HCT116 (cell line): ENCODE measurements around the gene MAL. TPM values are rescaled to one million over a fixed set of nuclear protein-coding genes. Genes with fewer than 3 reads are reported as not detected.

Experiments
- ATAC-seq: fragments of 200-7000 bp; cut with Tn5 transposase; 2 replicates; pipeline ENCODE4 v1.9.1; 2020; ENCODE audit warnings: mild to moderate bottlenecking, moderate library complexity
- BruUV-seq: library from RNA; stranded (reverse); fragments of 400-500 nt; replicated peaks from 2 replicates; lab custom pipeline; 2021; lab: Mats Ljungman, UMichigan
- CTCF ChIA-PET: fragments of 300-600 bp; sonication (Branson Sonifier 250); formaldehyde crosslinking; loops from one replicate; lab custom pipeline; 2021; ENCODE audit warnings: antibody characterized with exemption; lab: Charles Lee
- POLR2A ChIA-PET: fragments of 300-600, 350-600 bp; sonication (Branson Sonifier 250); formaldehyde crosslinking; loops from one replicate; lab custom pipeline; 2021; ENCODE audit warnings: antibody characterized with exemption; lab: Charles Lee
- RAD21 ChIA-PET, 2 experiments: fragments of 300-600 bp; sonication (Branson Sonifier 250); formaldehyde crosslinking; loops; one replicate each; lab custom pipeline; 2023; ENCODE audit warnings: low total read pairs in 2 of 2; ENCODE audit not compliant: uncharacterized antibody in 2 of 2, unreplicated experiment in 2 of 2, low non-redundant PET in 1 of 2; lab: Charles Lee
- DNase-seq: peaks from one replicate; pipeline ENCODE4 v3.0.0-alpha.2; 2010; ENCODE audit warnings: low read depth, low spot score
- H2AFZ ChIP-seq: fragments of 200-600 bp; shearing (Covaris generic), sonication (generic); 2 replicates; pipeline ENCODE4 v1.6.1; 2017; ENCODE audit warnings: low read depth, mixed run types, mixed read lengths, antibody characterized with exemption, low read length; ENCODE audit not compliant: poor library complexity, severe bottlenecking
- H3K27ac ChIP-seq: 2 replicates; pipeline ENCODE4 v1.5.1; 2012; ENCODE audit warnings: low read depth, low read length
- H3K27me3 ChIP-seq: fragments of 200-600 bp; sonication (generic); 2 replicates; pipeline ENCODE4 v1.6.1; 2016; ENCODE audit warnings: mixed run types, low read length, mixed read lengths; ENCODE audit not compliant: insufficient read depth
- H3K36me3 ChIP-seq, 2 experiments: fragments of 200-500 bp in 1 of 2; fragments of 200-600 bp in 1 of 2; sonication (Bioruptor generic) in 1 of 2; sonication (generic) in 1 of 2; 2 replicates each; pipeline versions ENCODE4 v1.5.1 to v1.6.1; 2014 to 2016; ENCODE audit warnings: low read length in 2 of 2, inconsistent platforms in 1 of 2, mixed read lengths in 1 of 2, mixed run types in 1 of 2; ENCODE audit not compliant: insufficient read depth in 2 of 2, control insufficient read depth in 1 of 2
- H3K4me1 ChIP-seq, 2 experiments: fragments of 200-600 bp in 1 of 2; sonication (generic) in 1 of 2; 2 replicates each; pipeline versions ENCODE4 v1.5.1 to v1.6.1; 2012 to 2017; ENCODE audit warnings: low read length in 2 of 2, inconsistent platforms in 1 of 2, mild to moderate bottlenecking in 1 of 2, mixed read lengths in 1 of 2, mixed run types in 1 of 2, moderate library complexity in 1 of 2; ENCODE audit not compliant: insufficient read depth in 2 of 2, control insufficient read depth in 1 of 2
- H3K4me2 ChIP-seq: fragments of 200-600 bp; sonication (generic); 2 replicates; pipeline ENCODE4 v1.6.1; 2017; ENCODE audit warnings: mixed run types, low read length, mixed read lengths
- H3K4me3 ChIP-seq, 2 experiments: fragments of 200-600 bp in 1 of 2; sonication (generic) in 1 of 2; replicated peaks in 1 of 2; 2 replicates each; pipeline ENCODE4 v1.5.1; 2011 to 2016; ENCODE audit warnings: low read length in 2 of 2, control low read depth in 1 of 2, low read depth in 1 of 2, mild to moderate bottlenecking in 1 of 2, mixed read lengths in 1 of 2, mixed run types in 1 of 2
- H3K79me2 ChIP-seq: fragments of 200-600 bp; sonication (generic); 2 replicates; pipeline ENCODE4 v1.6.1; 2017; ENCODE audit warnings: mild to moderate bottlenecking, mixed run types, low read length, moderate library complexity, mixed read lengths; ENCODE audit not compliant: insufficient read depth
- H3K9ac ChIP-seq: fragments of 200-600 bp; sonication (generic); 2 replicates; pipeline ENCODE4 v1.6.1; 2016; ENCODE audit warnings: low read length, mixed read lengths
- H3K9me2 ChIP-seq: fragments of 200-600 bp; sonication (generic), shearing (Covaris generic); 2 replicates; pipeline ENCODE4 v1.6.1; 2017; ENCODE audit warnings: mixed run types, mild to moderate bottlenecking, moderate library complexity; ENCODE audit not compliant: insufficient read depth
- H3K9me3 ChIP-seq, 2 experiments: fragments of 200-500 bp in 1 of 2; fragments of 200-600 bp in 1 of 2; sonication (Bioruptor generic) in 1 of 2; sonication (generic) in 1 of 2; 2 replicates each; pipeline ENCODE4 v1.6.1; 2014 to 2017; ENCODE audit warnings: low read length in 2 of 2, mixed read lengths in 2 of 2, inconsistent platforms in 1 of 2, low read depth in 1 of 2, mild to moderate bottlenecking in 1 of 2, mixed run types in 1 of 2, moderate library complexity in 1 of 2; ENCODE audit not compliant: control insufficient read depth in 1 of 2, insufficient read depth in 1 of 2
- H4K20me1 ChIP-seq: fragments of 200-600 bp; sonication (generic), shearing (Covaris generic); 2 replicates; pipeline ENCODE4 v1.6.1; 2017; ENCODE audit warnings: mixed run types, mild to moderate bottlenecking, moderate library complexity; ENCODE audit not compliant: insufficient read depth
- CBX3 ChIP-seq: IDR thresholded peaks from 2 replicates; pipeline ENCODE4 v1.6.1; 2012; ENCODE audit warnings: low read depth
- CEBPB ChIP-seq: IDR thresholded peaks from 2 replicates; pipeline ENCODE4 v1.6.1; 2012; ENCODE audit warnings: low read depth
- MAX ChIP-seq: IDR thresholded peaks from 2 replicates; pipeline ENCODE4 v1.6.1; 2012
- POLR2A ChIP-seq: IDR thresholded peaks from 2 replicates; pipeline ENCODE4 v1.7.0; 2011; ENCODE audit warnings: borderline replicate concordance; ENCODE audit not compliant: insufficient read depth, insufficient read length; ENCODE audit errors: extremely low read depth
- REST ChIP-seq: IDR thresholded peaks from 2 replicates; pipeline ENCODE4 v1.6.1; 2012; ENCODE audit warnings: low read depth
- YY1 ChIP-seq: IDR thresholded peaks from 2 replicates; pipeline ENCODE4 v1.6.1; 2011; ENCODE audit warnings: low read length, low read depth, moderate library complexity, mild to moderate bottlenecking; ENCODE audit not compliant: insufficient replicate concordance; ENCODE audit errors: extremely low read depth
- ZBTB33 ChIP-seq: IDR thresholded peaks from 2 replicates; pipeline ENCODE4 v1.6.1; 2011; ENCODE audit warnings: mild to moderate bottlenecking, low read length, moderate library complexity; ENCODE audit not compliant: insufficient replicate concordance; ENCODE audit errors: extremely low read depth
- ZFX ChIP-seq: fragments of 450-650 bp; IDR thresholded peaks from 2 replicates; pipeline ENCODE4 v1.6.1; 2017
- intact Hi-C: fragments of 100-400 bp; cut with micrococcal nuclease; formaldehyde crosslinking; loops from 2 replicates; pipeline ENCODE4 v1.10.0; 2022
- total RNA-seq: library from RNA; stranded (reverse); gene quantifications from one replicate; pipeline ENCODE4 v1.2.1, GENCODE V29; 2021; ENCODE audit not compliant: unreplicated experiment

The MAL gene
- total RNA-seq, 1 experiment from 2014 or later = not detected

GRCh38 chr2:95010126-95010525 lies 15.4 kb upstream of the MAL start (continued):
- TF ChIP-seq MAX = no peak
- TF ChIP-seq, all 23 proteins: peak for 0

GRCh38 chr2:95010718-95011117 lies 14.8 kb upstream of the MAL start:
- DNase-seq (no peak), ATAC-seq (no peak)
- RAD21 ChIA-PET = no interaction called here
- Histone ChIP-seq H2AFZ (no peak overlapping the region), H3K4me2 (no peak overlapping the region), H4K20me1 (no peaks in the 10 kb centered on the region), H3K36me3 (no peaks in the 10 kb centered on the region), H3K9me3 (no peaks in the 10 kb centered on the region), H3K79me2 (no peaks in the 10 kb centered on the region), H3K4me3 (no peak overlapping the region), H3K27me3 (no peaks in the 10 kb centered on the region), H3K4me1 (no peaks in the 10 kb centered on the region), H3K9ac (no peak overlapping the region), H3K27ac (no peak overlapping the region), H3K9me2 (no peaks in the 10 kb centered on the region)
- intact Hi-C loops = no loop called here
- no TSS peak for BruUV-seq
- POLR2A ChIA-PET = no interaction called here
- TF ChIP-seq YY1 (no peak), REST (no peak), CBX3 (no peak), POLR2A (no peak), CEBPB (no peak), ZFX (no peak), MAX (no peak), ZBTB33 (no peak)
- CTCF ChIA-PET = interaction anchor here (1.2 to 1.4 kb wide), 2 partner anchors 12 to 24 kb away, joined by 3 read pairs; no protein-coding TSS in a partner anchor
